Calu3 (cell line): ENCODE data around the gene SRRM4. TPM values are rescaled to one million over a fixed set of nuclear protein-coding genes. Genes with fewer than 3 reads are reported as not detected.

ENCODE experiments used
- BruUV-seq: library from RNA; stranded (reverse); fragments of 400-500 nt; replicated peaks from 2 replicates; lab custom pipeline; 2021; lab: Mats Ljungman, UMichigan
- CTCF ChIA-PET: fragments of 300-600 bp; sonication (Branson Sonifier 250); formaldehyde crosslinking; loops from one replicate; lab custom pipeline; 2022; ENCODE audit warnings: antibody characterized with exemption; lab: Charles Lee
- DNase-seq: peaks from one replicate; pipeline ENCODE4 v3.0.0; 2022
- H3K27ac Mint-ChIP-seq: one replicate; pipeline ENCODE4 v1.8.0; 2022; ENCODE audit warnings: mixed read lengths; ENCODE audit not compliant: unreplicated experiment
- H3K27me3 Mint-ChIP-seq: one replicate; pipeline ENCODE4 v1.8.0; 2022; ENCODE audit warnings: mixed read lengths; ENCODE audit not compliant: unreplicated experiment
- H3K36me3 Mint-ChIP-seq: one replicate; pipeline ENCODE4 v1.8.0; 2022; ENCODE audit warnings: mild to moderate bottlenecking, moderate library complexity, mixed read lengths; ENCODE audit not compliant: insufficient read depth, unreplicated experiment
- H3K4me1 Mint-ChIP-seq: one replicate; pipeline ENCODE4 v1.8.0; 2022; ENCODE audit warnings: mild to moderate bottlenecking, low read depth, mixed read lengths; ENCODE audit not compliant: unreplicated experiment
- H3K4me3 Mint-ChIP-seq: one replicate; pipeline ENCODE4 v1.8.0; 2022; ENCODE audit warnings: mild to moderate bottlenecking, low read depth, moderate library complexity, mixed read lengths; ENCODE audit not compliant: unreplicated experiment
- H3K9me3 Mint-ChIP-seq: one replicate; pipeline ENCODE4 v1.8.0; 2022; ENCODE audit warnings: low read depth, mixed read lengths; ENCODE audit not compliant: unreplicated experiment
- intact Hi-C: fragments of 100-400 bp; cut with micrococcal nuclease; formaldehyde crosslinking; loops from one replicate; pipeline ENCODE4 v1.10.0; 2022; ENCODE audit not compliant: unreplicated experiment
- total RNA-seq: library from RNA; stranded (reverse); gene quantifications from 2 replicates; pipeline ENCODE4 v1.2.3, GENCODE V29; 2022
- TF ChIP-seq, protein P1 (sequence below): fragments of 200-600 bp; IDR thresholded peaks from one replicate; pipeline ENCODE4 v1.8.0; 2022; ENCODE audit warnings: antibody characterized with exemption; ENCODE audit not compliant: unreplicated experiment

SRRM4 gene
- total RNA-seq, 1 experiment from 2014 or later: not detected

GRCh38 chr12:119075918-119076317, 94.6 kb downstream of the SRRM4 start:
- intact Hi-C loops: no loop called here
- H3K27me3 Mint-ChIP-seq: peaks cover 21% of the 10 kb centered on the region
- CTCF ChIA-PET: no interaction called here
- no peak for DNase-seq
- no peaks in the 10 kb centered on the region for H3K9me3 Mint-ChIP-seq
- no peaks in the 10 kb centered on the region for H3K4me1 Mint-ChIP-seq
- TF ChIP-seq, protein P1, sequence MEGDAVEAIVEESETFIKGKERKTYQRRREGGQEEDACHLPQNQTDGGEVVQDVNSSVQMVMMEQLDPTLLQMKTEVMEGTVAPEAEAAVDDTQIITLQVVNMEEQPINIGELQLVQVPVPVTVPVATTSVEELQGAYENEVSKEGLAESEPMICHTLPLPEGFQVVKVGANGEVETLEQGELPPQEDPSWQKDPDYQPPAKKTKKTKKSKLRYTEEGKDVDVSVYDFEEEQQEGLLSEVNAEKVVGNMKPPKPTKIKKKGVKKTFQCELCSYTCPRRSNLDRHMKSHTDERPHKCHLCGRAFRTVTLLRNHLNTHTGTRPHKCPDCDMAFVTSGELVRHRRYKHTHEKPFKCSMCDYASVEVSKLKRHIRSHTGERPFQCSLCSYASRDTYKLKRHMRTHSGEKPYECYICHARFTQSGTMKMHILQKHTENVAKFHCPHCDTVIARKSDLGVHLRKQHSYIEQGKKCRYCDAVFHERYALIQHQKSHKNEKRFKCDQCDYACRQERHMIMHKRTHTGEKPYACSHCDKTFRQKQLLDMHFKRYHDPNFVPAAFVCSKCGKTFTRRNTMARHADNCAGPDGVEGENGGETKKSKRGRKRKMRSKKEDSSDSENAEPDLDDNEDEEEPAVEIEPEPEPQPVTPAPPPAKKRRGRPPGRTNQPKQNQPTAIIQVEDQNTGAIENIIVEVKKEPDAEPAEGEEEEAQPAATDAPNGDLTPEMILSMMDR: no peak
- H3K27ac Mint-ChIP-seq: no peak overlapping the region
- H3K36me3 Mint-ChIP-seq: no peaks in the 10 kb centered on the region
- no TSS peak for BruUV-seq
- no peak overlapping the region for H3K4me3 Mint-ChIP-seq

DNA sequence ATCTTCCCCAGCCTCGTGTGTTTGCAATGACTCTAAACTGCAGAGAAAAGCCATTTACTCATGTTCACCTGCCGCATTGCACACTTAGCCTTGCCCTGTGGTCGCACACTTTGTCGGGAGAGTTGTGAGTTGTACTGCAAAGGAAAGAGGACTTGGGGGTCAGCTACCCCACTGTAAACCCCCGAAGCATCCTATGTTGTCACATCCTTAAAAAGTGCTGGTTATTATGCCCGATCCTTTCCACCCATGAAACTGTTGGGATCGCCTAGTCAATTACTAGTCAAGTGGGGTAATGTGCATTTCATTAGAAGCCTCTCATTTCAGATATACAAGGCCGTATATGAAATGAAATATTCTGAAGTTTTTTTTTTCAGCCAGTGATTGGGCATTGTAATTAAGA, 98.2 kb downstream of the SRRM4 start:
- BruUV-seq: no TSS peak
- Mint-ChIP-seq H3K27ac (no peak overlapping the region), H3K27me3 (peaks cover 57% of the 10 kb centered on the region), H3K36me3 (no peaks in the 10 kb centered on the region), H3K4me3 (no peak overlapping the region), H3K9me3 (no peaks in the 10 kb centered on the region), H3K4me1 (no peaks in the 10 kb centered on the region)
- no peak for DNase-seq
- TF ChIP-seq, protein P1: no peak
- intact Hi-C loops: no loop called here
- CTCF ChIA-PET: no interaction called here

DNA sequence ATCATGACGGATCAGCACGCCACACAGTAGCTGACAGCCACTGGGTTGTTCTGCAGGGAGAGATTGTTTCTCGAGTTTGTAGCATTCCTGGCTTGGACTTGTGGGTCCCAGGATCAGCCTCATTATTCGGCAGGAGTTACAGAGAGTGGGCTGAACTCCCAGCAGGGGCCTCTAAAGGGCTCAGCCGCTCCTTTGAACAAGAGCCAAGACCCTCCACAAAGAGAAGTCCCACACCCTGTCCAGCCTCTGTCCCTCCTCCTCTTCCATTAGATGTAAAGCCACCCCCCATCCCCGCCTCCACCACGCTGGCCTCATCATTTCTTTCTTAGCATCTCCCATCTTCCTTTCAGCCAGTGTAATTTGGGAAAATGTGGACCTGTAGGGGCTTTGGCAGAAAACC, 100.7 kb downstream of the SRRM4 start:
- no peaks in the 10 kb centered on the region for H3K36me3 Mint-ChIP-seq
- CTCF ChIA-PET: no interaction called here
- intact Hi-C loops: no loop called here
- DNase-seq: no peak
- TF ChIP-seq, protein P1: no peak
- no peaks in the 10 kb centered on the region for H3K4me1 Mint-ChIP-seq
- H3K27me3 Mint-ChIP-seq: peaks cover 81% of the 10 kb centered on the region
- no peak overlapping the region for H3K4me3 Mint-ChIP-seq
- no peak overlapping the region for H3K27ac Mint-ChIP-seq
- no peaks in the 10 kb centered on the region for H3K9me3 Mint-ChIP-seq
- no TSS peak for BruUV-seq

DNA sequence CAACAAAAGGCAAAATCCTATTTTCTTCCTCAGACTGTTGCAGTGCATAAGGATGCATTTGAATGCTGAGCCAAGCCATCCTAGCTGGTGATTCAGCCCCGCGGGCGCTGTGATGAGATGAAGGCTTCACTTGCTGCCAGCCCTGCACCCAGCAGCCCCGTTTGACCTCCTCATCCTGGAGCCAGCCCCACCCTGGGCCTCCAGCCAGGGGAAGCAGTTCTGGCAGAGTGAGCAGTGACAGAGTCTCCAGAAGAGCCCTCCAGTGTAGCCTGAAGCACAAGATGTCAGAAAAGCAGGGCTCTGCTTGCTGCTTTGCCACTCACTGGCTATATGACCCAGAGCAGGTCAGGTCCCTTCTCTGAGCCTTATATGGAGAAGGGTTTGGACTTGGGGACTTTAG, 101.2 kb downstream of the SRRM4 start:
- no peaks in the 10 kb centered on the region for H3K4me1 Mint-ChIP-seq
- intact Hi-C loops: no loop called here
- no TSS peak for BruUV-seq
- CTCF ChIA-PET: no interaction called here
- DNase-seq: no peak
- no peaks in the 10 kb centered on the region for H3K36me3 Mint-ChIP-seq
- TF ChIP-seq, protein P1: no peak
- H3K4me3 Mint-ChIP-seq: no peak overlapping the region
- peaks cover 86% of the 10 kb centered on the region for H3K27me3 Mint-ChIP-seq
- no peak overlapping the region for H3K27ac Mint-ChIP-seq
- no peaks in the 10 kb centered on the region for H3K9me3 Mint-ChIP-seq
